Left ventricle myocardium inferior (tissue), 1 donor: ENCODE results near the gene SERPINA9. TPM values are rescaled to one million over a fixed set of nuclear protein-coding genes. Genes with fewer than 3 reads are reported as not detected.

ENCODE experiments used
- DNase-seq: peaks from one replicate; pipeline ENCODE4 v3.0.0-alpha.2; 2020
- H3K27ac ChIP-seq: fragments of 200-600 bp; replicated peaks from 2 replicates; pipeline ENCODE4 v1.8.0; 2021
- H3K27me3 ChIP-seq: fragments of 200-600 bp; 2 replicates; pipeline ENCODE4 v1.8.0; 2021; ENCODE audit warnings: low read depth
- H3K36me3 ChIP-seq: fragments of 200-600 bp; 2 replicates; pipeline ENCODE4 v1.8.0; 2021
- H3K4me1 ChIP-seq: fragments of 200-600 bp; 2 replicates; pipeline ENCODE4 v1.8.0; 2021
- H3K4me3 ChIP-seq: fragments of 200-600 bp; 2 replicates; pipeline ENCODE4 v1.8.0; 2021; ENCODE audit warnings: mild to moderate bottlenecking, moderate library complexity
- H3K9me3 ChIP-seq: fragments of 200-600 bp; replicated peaks from 2 replicates; pipeline ENCODE4 v1.8.0; 2021
- intact Hi-C: fragments of 100-400 bp; cut with micrococcal nuclease; formaldehyde crosslinking; loops from one replicate; pipeline ENCODE4 v1.11.0; 2022
- total RNA-seq: library from RNA; stranded (reverse); fragmentation: NEBNext Ultra II Directional; extraction: Animal tissue kit (Norgen Biotek cat#: 25700); gene quantifications from one replicate; pipeline ENCODE4 v1.2.1, GENCODE V29; 2021
- TF ChIP-seq, protein P1 (sequence below): fragments of 200-600 bp; IDR thresholded peaks from 2 replicates; pipeline ENCODE4 v1.8.0; 2021; ENCODE audit warnings: antibody characterized with exemption, mild to moderate bottlenecking, borderline replicate concordance
- donor health status: DM: no; HTN: yes; CAD: no; lungs with severe emphysema.

Gene SERPINA9
- total RNA-seq, 1 donor from 2014 or later: not detected

DNA sequence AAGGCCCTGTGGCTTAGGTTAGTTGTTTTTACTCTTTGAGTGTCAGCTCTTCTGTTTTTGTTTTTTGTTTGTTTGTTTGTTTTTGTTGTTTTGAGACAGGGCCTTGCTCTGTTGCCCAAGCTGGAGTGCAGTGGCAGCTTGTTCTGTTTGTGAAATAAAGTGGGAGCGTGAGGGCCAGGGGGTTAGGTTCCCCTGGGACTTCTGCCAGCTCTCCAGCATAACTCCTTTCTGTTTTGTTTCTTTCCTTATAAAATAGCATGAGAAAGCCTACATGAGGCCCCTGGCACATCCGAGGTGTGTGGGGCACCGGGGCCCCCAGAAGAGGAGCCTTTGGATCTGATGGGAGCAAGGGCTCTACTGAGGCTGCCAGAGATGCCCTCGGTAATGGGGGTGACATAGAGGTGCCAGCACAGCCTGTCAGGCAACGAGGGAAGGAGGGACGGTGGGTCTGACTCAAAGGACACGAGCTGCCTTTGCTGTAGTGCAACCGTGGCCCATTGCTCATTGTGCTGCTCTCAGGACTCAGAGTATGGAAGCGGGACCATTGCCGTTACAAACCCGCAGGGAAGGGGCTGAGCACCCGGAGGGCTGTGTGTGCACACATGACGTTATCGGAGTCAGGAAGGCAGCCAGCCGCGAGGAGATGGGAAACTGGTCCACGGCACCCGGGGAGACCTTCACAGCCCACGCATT, 14.3 kb downstream of the SERPINA9 start:
- Histone ChIP-seq H3K9me3 (peaks cover 39% of the 10 kb centered on the region), H3K36me3 (no peaks in the 10 kb centered on the region), H3K27ac (no peak overlapping the region), H3K4me3 (no peak overlapping the region), H3K27me3 (peaks cover 30% of the 10 kb centered on the region), H3K4me1 (no peaks in the 10 kb centered on the region)
- DNase-seq: no peak
- intact Hi-C loops: no loop called here
- TF ChIP-seq, protein P1, sequence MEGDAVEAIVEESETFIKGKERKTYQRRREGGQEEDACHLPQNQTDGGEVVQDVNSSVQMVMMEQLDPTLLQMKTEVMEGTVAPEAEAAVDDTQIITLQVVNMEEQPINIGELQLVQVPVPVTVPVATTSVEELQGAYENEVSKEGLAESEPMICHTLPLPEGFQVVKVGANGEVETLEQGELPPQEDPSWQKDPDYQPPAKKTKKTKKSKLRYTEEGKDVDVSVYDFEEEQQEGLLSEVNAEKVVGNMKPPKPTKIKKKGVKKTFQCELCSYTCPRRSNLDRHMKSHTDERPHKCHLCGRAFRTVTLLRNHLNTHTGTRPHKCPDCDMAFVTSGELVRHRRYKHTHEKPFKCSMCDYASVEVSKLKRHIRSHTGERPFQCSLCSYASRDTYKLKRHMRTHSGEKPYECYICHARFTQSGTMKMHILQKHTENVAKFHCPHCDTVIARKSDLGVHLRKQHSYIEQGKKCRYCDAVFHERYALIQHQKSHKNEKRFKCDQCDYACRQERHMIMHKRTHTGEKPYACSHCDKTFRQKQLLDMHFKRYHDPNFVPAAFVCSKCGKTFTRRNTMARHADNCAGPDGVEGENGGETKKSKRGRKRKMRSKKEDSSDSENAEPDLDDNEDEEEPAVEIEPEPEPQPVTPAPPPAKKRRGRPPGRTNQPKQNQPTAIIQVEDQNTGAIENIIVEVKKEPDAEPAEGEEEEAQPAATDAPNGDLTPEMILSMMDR: no peak

GRCh38 chr14:94460631-94461416, 15.2 kb downstream of the SERPINA9 start:
- TF ChIP-seq, protein P1: no peak
- no peak for DNase-seq
- intact Hi-C loops: no loop called here
- Histone ChIP-seq H3K36me3 (no peaks in the 10 kb centered on the region), H3K4me3 (no peak overlapping the region), H3K9me3 (peaks cover 46% of the 10 kb centered on the region), H3K27ac (no peak overlapping the region), H3K27me3 (peaks cover 25% of the 10 kb centered on the region), H3K4me1 (no peaks in the 10 kb centered on the region)

DNA sequence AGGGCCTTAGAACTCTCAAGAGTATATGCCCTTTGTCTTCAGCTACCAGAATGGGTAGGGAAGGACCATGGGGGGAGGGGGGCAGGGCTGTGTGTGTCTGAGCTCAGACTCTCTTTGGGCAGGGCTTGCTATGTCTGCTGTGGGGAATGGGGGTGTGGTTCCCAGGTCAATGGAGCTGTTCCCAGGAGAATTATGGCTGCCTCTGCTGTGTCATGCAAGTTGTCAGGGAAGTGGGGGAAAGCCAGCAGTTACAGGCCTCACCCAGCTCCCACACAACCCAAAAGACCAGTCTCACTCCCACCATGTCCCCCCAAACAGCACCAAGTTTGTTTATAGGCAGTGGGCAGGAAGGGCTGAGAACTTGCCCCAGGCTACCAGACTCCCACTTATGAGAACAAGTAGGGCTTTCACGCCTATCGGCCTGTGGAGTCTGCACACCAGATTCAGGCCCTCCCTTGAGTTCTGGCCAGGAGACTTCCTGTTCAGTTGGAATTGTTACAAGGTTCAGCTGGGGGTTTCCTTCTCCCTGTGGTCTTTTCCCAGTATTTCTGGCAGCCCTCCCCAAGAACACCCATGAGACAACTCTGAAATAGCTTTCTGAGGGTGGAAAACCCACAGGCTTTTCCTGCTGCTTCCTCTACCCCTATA, 17.3 kb downstream of the SERPINA9 start:
- TF ChIP-seq, protein P1: no peak
- DNase-seq: no peak
- peaks cover 34% of the 10 kb centered on the region for H3K27me3 ChIP-seq
- no peak overlapping the region for H3K4me3 ChIP-seq
- intact Hi-C loops: no loop called here
- no peaks in the 10 kb centered on the region for H3K36me3 ChIP-seq
- H3K9me3 ChIP-seq: peaks cover 37% of the 10 kb centered on the region
- no peaks in the 10 kb centered on the region for H3K4me1 ChIP-seq
- H3K27ac ChIP-seq: no peak overlapping the region

GRCh38 chr14:94458096-94458495, 17.9 kb downstream of the SERPINA9 start:
- intact Hi-C loops: no loop called here
- Histone ChIP-seq H3K4me1 (no peaks in the 10 kb centered on the region), H3K36me3 (no peaks in the 10 kb centered on the region), H3K4me3 (no peak overlapping the region), H3K9me3 (peaks cover 37% of the 10 kb centered on the region), H3K27ac (no peak overlapping the region), H3K27me3 (peaks cover 39% of the 10 kb centered on the region)
- no peak for DNase-seq
- TF ChIP-seq, protein P1: no peak

GRCh38 chr14:94455928-94456327, 20.1 kb downstream of the SERPINA9 start:
- no peak overlapping the region for H3K4me3 ChIP-seq
- TF ChIP-seq, protein P1: no peak
- H3K4me1 ChIP-seq: no peaks in the 10 kb centered on the region
- no peak overlapping the region for H3K27ac ChIP-seq
- H3K27me3 ChIP-seq: peaks cover 42% of the 10 kb centered on the region
- H3K36me3 ChIP-seq: no peaks in the 10 kb centered on the region
- intact Hi-C loops: no loop called here
- peaks cover 37% of the 10 kb centered on the region for H3K9me3 ChIP-seq
- DNase-seq: no peak
